ENCODE results near the gene SDK1.

The SDK1 gene

DNA sequence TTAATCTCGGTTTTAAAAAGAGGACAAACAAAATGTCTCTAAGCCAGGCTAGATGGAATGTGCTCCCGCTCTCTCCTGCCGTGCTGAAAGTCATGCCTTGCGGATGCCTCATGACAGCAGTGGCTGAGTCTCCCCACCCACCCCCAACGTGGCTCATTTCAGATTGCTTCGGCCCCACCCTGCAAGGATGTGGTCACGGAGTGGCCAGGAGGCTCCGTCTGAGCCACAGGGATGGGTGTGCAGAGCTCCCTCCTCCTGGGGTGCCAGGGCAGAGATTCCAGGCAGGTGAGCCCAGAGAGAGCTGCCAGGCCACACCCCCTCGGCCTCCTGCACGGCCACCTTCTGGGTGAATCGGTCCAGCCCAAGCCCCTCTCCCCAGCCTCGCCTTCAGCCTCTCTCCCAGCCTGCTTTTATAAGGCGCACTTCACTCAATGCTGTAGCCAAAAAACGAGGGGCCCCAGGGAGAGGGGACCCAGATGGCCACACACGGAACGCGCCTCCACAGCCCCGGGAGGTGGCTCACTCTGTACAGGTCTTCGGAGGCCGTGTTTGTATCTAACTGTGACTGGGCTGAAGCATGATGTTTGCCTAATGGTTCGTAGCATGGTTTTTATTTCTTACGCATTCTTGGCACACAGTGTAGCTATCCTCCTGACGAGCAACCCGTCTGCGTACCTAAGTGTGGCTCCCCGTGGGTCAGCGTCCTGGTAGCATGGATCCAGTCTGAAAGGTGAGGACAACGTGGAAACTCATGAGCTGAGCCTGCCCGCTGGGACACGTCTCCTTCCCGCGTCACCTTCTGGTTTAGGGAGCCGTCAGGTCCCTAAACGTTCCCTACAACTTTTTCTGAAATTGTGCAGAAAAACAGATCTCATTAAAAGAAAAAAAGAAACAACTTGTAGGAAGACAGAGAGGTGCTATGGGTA, 967.3 kb downstream of the SDK1 start:
- DNase-seq, result no peak

GRCh38 chr7:4269086-4269485, 968.0 kb downstream of the SDK1 start:
- DNase-seq, result no peak

- no peak for DNase-seq
These were observed 968.7 kb downstream of the SDK1 start for GRCh38 chr7:4269746-4270145.

DNA sequence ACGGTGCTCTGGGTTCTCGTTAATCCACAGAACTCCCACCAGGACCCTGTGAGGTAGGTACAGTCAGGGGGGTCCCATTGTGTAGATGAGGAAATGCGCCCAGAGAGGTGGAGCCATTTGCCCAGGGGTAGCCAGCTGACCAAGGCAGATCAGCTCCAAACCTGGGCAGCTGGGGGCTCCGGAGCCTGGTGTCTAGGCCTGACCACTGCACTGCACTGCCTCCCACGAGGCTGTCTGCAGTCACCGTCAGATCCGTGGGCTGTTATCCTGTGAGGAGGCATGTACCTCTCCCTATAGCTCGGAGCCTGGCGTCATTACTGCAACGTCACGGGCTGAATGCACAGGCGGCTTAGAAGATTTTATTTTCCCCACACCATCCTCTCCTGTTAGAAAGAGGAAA, 969.2 kb downstream of the SDK1 start:
- no peak for DNase-seq

GRCh38 chr7:4270941-4271715, 970.1 kb downstream of the SDK1 start:
- DNase-seq, result no peak

GRCh38 chr7:4271716-4272015, 970.6 kb downstream of the SDK1 start:
- no peak for DNase-seq

- no peak for DNase-seq
These were observed 971.1 kb downstream of the SDK1 start for GRCh38 chr7:4272141-4272540.

DNA sequence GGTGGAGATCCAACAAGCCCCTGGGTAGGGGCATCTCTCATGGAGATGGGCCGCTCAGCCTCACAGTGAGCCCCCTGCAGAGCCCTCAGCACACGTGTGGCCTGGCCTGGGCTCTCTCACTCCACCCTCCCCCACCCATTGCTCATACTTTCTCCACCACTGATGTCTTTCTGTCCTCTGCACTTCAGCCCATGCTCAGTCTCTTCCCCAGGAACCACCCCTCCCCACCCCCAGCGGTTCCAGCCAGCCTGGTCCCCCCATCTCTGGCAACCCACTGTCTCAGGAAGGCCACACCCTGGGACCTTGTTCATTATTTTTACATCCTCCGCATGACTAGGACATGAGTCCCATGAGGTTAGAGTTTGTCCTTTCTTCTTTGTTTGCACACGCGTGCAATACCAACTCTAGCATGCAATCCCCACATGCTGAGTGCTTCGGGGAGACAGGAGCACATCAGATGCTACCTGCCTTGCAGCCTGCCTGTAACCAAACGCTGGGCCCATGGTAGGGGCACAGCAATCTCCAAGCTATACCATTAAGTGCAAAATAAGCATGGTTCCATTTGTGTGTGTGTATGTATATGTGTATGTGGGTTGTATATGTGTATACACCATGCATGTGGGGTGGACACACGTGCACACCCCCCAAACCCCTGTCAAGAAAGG, 972.6 kb downstream of the SDK1 start:
- DNase-seq, result no peak

- no peak for DNase-seq
These were observed 973.2 kb downstream of the SDK1 start for GRCh38 chr7:4274286-4274685.

DNA sequence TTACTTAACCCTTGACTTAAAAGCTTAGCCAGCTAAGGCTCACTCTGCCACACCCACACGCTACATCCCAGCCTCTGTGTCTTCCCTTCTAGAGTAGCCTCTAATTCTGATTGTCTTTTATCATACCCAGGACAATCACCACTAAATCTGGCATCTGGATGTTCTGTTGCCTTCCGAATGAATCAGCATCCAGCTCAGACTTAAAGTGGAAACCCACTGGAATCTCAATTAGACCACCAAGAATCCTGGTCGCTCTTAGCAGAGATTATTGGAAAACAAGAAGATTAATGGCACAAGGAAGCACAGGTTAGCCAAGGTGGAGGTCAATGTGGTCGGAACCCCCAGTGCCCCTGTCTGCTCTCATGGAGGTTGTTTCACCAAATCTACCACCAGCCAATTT, 976.9 kb downstream of the SDK1 start:
- no peak for DNase-seq

- no peak for DNase-seq
These were observed 978.2 kb downstream of the SDK1 start for GRCh38 chr7:4279216-4279615.

DNA sequence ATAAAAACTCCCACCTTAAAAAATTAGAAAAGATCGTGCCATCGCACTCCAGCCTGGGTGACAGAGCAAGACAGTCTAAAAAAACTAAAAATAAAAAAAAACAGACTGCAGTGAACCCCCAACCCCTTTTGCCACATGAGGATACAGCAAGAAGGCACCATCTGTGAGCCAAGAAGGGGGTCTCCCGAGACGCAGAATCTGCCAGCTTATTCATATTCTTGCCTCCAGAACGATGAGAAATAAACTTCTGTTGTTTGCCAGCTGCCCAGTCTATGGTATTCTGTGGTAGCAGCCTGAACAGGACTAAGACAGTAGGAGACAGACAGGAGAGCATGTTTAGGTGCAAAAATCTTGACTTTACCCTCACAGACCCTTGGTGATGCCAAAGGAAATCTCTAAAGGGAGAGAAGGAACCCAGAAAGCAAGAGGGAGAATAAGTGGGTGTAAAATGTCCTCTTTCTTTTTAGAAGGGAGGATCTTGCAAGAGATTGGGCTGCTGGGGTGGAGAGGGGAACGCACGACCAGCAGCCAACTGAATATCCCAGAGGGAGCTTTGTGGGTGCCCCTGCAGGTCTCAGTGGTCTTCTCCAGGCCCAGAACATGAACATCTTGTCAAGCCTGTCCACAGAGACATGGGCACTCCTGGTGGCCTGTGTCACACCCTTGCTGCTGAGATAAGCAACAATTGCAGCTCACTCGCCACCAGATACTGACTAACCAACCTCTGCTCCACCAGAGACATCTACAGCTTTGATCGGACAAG, 980.4 kb downstream of the SDK1 start:
- no peak for DNase-seq

- DNase-seq, result no peak
These were observed 981.6 kb downstream of the SDK1 start for GRCh38 chr7:4282434-4283223.

- DNase-seq, result peak; percentile 5
These were observed 985.3 kb downstream of the SDK1 start for GRCh38 chr7:4286351-4286750.

DNA sequence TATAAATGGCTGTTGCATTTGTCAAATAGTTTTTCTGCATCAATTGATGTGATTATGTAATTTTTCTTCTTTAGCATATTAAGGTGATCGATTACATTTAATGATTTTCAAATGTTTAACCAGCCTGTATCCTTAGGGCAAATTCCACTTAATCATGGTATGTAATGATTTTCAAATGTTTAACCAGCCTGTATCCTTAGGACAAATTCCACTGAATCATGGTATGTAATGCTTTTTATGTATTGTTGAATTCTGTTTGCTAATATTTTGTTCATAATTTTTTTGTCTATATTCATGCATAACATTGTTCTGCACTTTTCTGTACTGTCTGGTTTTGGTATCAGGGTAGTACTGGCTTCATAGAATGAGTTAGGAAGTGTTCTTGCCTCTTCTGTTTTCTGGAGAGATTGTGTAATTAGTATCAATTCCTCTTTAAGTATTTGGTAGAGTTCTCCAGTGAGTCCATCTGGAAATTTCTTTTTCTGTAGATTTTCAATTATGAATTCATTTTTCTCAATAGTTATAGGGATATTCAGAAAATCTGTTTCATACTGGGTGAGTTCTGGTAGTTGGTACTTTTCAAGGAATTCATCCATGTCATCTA, 987.8 kb downstream of the SDK1 start:
- no peak for DNase-seq

DNA sequence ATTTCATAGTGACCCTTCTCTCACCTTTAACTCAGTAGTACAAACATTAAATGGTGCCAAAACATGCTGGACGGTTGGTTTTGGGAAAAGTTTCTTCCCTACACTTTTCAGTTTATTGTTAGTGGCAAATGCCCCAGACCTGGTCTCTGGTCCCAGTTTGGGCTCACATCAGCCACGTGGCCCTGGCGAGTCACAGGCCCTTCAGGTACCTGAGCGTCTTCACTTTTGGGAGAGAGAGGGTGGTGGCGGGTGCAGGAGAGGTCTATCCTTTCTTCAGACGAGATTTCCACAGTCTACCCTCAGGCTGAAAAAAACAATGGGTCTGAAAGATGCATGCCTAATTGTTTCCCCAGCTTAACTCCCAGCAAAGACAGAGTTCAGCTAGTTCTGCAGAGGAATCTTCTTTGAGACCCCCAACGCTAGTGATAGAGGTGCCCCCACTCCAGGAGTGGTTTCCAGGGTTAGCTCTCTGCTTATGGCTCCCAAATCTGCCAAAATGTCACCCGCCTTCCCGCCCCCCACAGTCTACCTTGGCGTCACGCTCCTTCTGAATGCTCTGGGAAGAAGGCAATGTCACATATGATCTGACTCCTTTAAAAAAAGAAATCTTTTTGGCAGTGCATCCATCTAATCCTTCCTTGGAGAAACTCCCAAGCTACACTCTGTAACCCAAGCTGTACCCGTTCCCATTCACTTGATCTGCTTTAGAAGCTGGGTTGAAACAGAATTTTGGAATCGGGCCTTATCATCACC, 996.3 kb downstream of the SDK1 start:
- DNase-seq, result no peak

GRCh38 chr7:4297918-4298219, 996.8 kb downstream of the SDK1 start:
- DNase-seq, result no peak

DNA sequence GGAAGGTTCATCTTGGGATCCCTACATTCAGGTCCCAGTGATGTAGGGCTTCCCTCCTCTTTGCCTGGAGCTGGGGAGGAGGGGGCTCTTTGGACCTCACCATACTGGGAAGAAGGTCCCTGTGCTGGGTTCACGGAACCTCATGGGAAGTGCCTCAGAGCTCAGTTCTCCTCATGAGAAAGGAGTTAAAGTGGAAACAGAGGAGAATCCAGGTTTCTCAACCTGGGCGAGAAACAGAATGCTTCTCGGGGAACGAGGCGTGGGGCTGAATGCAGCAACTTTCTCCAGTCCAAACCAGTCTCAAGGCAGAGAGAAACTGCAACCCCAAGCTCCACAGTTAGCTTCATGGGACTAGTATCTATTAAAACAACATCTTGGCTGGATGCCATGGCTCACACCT, 998.4 kb downstream of the SDK1 start:
- DNase-seq, result no peak

GRCh38 chr7:4302203-4302905, 1001.3 kb downstream of the SDK1 start:
- DNase-seq, result no peak

Measured in DMS153 (cell line).